PC-9 (cell line): Measurements from ENCODE around the gene RBM19. TPM values are rescaled to one million over a fixed set of nuclear protein-coding genes. Genes with fewer than 3 reads are reported as not detected.

Experiments used
- BruUV-seq: library from RNA; stranded (reverse); fragments of 400-500 nt; replicated peaks from 2 replicates; lab custom pipeline; 2021; lab: Mats Ljungman, UMichigan
- CTCF ChIA-PET: fragments of 300-600 bp; sonication (Branson Sonifier 250); formaldehyde crosslinking; loops from one replicate; lab custom pipeline; 2022; ENCODE audit warnings: antibody characterized with exemption; lab: Charles Lee
- POLR2A ChIA-PET: fragments of 300-600 bp; sonication (Branson Sonifier 250); formaldehyde crosslinking; loops from one replicate; lab custom pipeline; 2022; ENCODE audit warnings: antibody characterized with exemption; ENCODE audit not compliant: unreplicated experiment; lab: Charles Lee
- DNase-seq, 2 experiments: peaks; one replicate each; pipeline versions ENCODE4 v3.0.0 to v3.0.0-alpha.2; 2015 to 2022; ENCODE audit warnings: mixed read lengths in 1 of 2
- H2AFZ ChIP-seq: fragments of 200-600 bp; sonication (generic); 2 replicates; pipeline ENCODE4 v1.8.1; 2017; ENCODE audit warnings: antibody characterized with exemption
- H3F3A ChIP-seq: fragments of 200-600 bp; sonication (generic); 2 replicates; pipeline ENCODE4 v1.8.1; 2017; ENCODE audit warnings: antibody characterized with exemption, mild to moderate bottlenecking, low read depth; ENCODE audit not compliant: insufficient read depth
- H3K27ac ChIP-seq: fragments of 200-600 bp; sonication (generic); 2 replicates; pipeline ENCODE4 v1.6.1; 2016; ENCODE audit warnings: mixed run types
- H3K27me3 ChIP-seq: fragments of 200-600 bp; sonication (generic); 2 replicates; pipeline ENCODE4 v1.6.1; 2016; ENCODE audit warnings: low read depth, mixed run types; ENCODE audit not compliant: insufficient read depth
- H3K36me3 ChIP-seq: fragments of 200-600 bp; sonication (generic); 2 replicates; pipeline ENCODE4 v1.6.1; 2016; ENCODE audit warnings: low read depth, mixed run types
- H3K4me1 ChIP-seq: fragments of 200-600 bp; sonication (generic); replicated peaks from 2 replicates; pipeline ENCODE4 v1.6.1; 2016; ENCODE audit warnings: mixed run types; ENCODE audit not compliant: insufficient read depth
- H3K4me2 ChIP-seq: fragments of 200-600 bp; sonication (generic); 2 replicates; pipeline ENCODE4 v1.6.1; 2017; ENCODE audit warnings: mixed run types
- H3K4me3 ChIP-seq: fragments of 200-600 bp; sonication (generic); 2 replicates; pipeline ENCODE4 v1.6.1; 2016; ENCODE audit warnings: mixed run types
- H3K79me2 ChIP-seq: fragments of 200-600 bp; sonication (generic); 2 replicates; pipeline ENCODE4 v1.6.1; 2017; ENCODE audit warnings: low read depth, mixed run types
- H3K9me2 ChIP-seq: fragments of 200-600 bp; sonication (generic); 2 replicates; pipeline ENCODE4 v1.8.1; 2017; ENCODE audit warnings: mild to moderate bottlenecking; ENCODE audit not compliant: insufficient read depth
- H3K9me3 ChIP-seq: fragments of 200-600 bp; sonication (generic); 2 replicates; pipeline ENCODE4 v1.8.1; 2016; ENCODE audit warnings: low read depth; ENCODE audit not compliant: insufficient read depth
- H4K20me1 ChIP-seq: fragments of 200-600 bp; sonication (generic); 2 replicates; pipeline ENCODE4 v1.8.1; 2017; ENCODE audit not compliant: insufficient read depth
- EZH2 ChIP-seq: fragments of 200-600 bp; sonication (generic); IDR thresholded peaks from 2 replicates; pipeline ENCODE4 v1.8.0; 2017; ENCODE audit warnings: antibody characterized with exemption, low read depth
- intact Hi-C: fragments of 100-400 bp; cut with micrococcal nuclease; formaldehyde crosslinking; loops from one replicate; pipeline ENCODE4 v1.10.0; 2022; ENCODE audit not compliant: unreplicated experiment
- total RNA-seq: library from RNA; stranded (reverse); gene quantifications from 2 replicates; pipeline ENCODE4 v1.2.3, GENCODE V29; 2021
- TF ChIP-seq, protein P1 (sequence below): fragments of 200-600 bp; sonication (generic); conservative IDR thresholded peaks from 2 replicates; pipeline ENCODE4 v1.6.1; 2017; ENCODE audit warnings: mixed run types, antibody characterized with exemption, mild to moderate bottlenecking, moderate library complexity

The RBM19 gene
- total RNA-seq, 1 experiment from 2014 or later = 23.8 TPM

DNA sequence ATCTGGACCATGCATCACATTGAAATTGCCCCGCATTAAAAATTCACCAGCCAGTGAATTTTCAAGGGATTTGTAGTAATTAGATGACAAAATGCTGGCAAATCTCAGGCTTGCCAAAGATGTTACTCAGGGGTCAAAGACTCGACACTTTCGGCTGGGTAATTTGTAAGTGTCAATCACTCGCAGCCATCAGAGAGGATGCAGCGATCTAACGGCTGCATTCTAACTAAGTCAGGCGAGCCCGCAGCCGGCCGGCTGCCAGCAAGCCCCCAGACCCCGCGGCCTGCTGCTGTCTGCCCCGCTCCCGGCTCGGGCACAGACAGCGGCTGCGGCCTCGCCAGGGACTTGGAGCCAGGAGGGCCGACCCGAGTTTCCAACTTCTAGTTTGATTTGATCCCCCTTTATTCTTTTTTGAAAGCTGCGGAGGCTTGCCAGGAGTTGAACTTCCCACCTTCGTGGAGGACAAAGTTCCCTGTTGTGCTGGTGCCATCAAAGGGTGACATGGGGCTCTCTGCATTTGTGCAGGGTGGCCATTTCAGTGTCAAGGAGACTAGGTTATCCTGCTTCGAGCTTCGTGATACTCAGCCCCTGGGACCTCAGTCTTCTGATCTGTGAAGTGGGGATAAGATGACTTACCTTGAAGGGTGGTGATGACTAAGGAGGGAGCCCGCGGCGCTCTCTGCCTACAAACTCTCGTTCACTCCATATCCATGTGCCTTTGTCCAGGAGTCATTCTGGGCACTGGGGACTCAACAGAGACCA is 169.9 kb downstream of the RBM19 start:
- H3K27me3 ChIP-seq = no peaks in the 10 kb centered on the region
- no peak overlapping the region for H3K4me3 ChIP-seq
- no peak for TF ChIP-seq EZH2
- TF ChIP-seq, protein P1, sequence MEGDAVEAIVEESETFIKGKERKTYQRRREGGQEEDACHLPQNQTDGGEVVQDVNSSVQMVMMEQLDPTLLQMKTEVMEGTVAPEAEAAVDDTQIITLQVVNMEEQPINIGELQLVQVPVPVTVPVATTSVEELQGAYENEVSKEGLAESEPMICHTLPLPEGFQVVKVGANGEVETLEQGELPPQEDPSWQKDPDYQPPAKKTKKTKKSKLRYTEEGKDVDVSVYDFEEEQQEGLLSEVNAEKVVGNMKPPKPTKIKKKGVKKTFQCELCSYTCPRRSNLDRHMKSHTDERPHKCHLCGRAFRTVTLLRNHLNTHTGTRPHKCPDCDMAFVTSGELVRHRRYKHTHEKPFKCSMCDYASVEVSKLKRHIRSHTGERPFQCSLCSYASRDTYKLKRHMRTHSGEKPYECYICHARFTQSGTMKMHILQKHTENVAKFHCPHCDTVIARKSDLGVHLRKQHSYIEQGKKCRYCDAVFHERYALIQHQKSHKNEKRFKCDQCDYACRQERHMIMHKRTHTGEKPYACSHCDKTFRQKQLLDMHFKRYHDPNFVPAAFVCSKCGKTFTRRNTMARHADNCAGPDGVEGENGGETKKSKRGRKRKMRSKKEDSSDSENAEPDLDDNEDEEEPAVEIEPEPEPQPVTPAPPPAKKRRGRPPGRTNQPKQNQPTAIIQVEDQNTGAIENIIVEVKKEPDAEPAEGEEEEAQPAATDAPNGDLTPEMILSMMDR = no peak
- POLR2A ChIA-PET = no interaction called here
- H3K9me3 ChIP-seq = no peaks in the 10 kb centered on the region
- CTCF ChIA-PET = no interaction called here
- intact Hi-C loops = no loop called here
- H3K27ac ChIP-seq = no peak overlapping the region
- H3K4me2 ChIP-seq = no peak overlapping the region
- H3F3A ChIP-seq = no peaks in the 10 kb centered on the region
- no peaks in the 10 kb centered on the region for H3K9me2 ChIP-seq
- H3K4me1 ChIP-seq = no peaks in the 10 kb centered on the region
- H4K20me1 ChIP-seq = no peaks in the 10 kb centered on the region
- no peak overlapping the region for H2AFZ ChIP-seq
- no peaks in the 10 kb centered on the region for H3K36me3 ChIP-seq
- no peak for DNase-seq
- no TSS peak for BruUV-seq
- H3K79me2 ChIP-seq = no peaks in the 10 kb centered on the region

DNA sequence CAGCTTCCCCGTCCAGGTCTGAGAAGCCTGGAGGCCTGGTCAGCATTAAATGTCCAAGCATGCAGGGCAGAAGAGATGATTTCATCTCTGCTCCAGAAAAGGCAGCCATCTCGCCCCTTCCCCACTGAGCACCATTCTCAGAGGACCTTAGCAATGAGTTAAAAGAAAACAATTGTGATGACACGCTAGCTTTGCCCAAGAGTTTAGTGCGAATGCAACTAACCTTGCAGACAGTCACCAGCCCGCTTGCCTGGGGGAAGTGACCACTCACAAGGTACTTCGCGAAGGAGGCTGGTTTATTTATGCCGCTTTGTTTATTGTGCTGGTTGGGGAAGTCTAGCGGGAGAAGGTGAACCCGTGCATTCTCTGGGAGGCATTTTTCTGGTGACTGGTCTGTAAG is 170.7 kb downstream of the RBM19 start:
- Histone ChIP-seq H3K4me3 (no peak overlapping the region), H3K27ac (no peak overlapping the region), H3K9me2 (no peaks in the 10 kb centered on the region), H3K36me3 (no peaks in the 10 kb centered on the region), H3K9me3 (no peaks in the 10 kb centered on the region), H4K20me1 (no peaks in the 10 kb centered on the region), H3K27me3 (no peaks in the 10 kb centered on the region), H3K4me1 (no peaks in the 10 kb centered on the region), H3K4me2 (no peak overlapping the region), H3K79me2 (no peaks in the 10 kb centered on the region), H2AFZ (no peak overlapping the region), H3F3A (no peaks in the 10 kb centered on the region)
- CTCF ChIA-PET = no interaction called here
- intact Hi-C loops = no loop called here
- TF ChIP-seq, protein P1 = no peak
- no peak for TF ChIP-seq EZH2
- POLR2A ChIA-PET = no interaction called here
- no peak for DNase-seq
- BruUV-seq = no TSS peak

DNA sequence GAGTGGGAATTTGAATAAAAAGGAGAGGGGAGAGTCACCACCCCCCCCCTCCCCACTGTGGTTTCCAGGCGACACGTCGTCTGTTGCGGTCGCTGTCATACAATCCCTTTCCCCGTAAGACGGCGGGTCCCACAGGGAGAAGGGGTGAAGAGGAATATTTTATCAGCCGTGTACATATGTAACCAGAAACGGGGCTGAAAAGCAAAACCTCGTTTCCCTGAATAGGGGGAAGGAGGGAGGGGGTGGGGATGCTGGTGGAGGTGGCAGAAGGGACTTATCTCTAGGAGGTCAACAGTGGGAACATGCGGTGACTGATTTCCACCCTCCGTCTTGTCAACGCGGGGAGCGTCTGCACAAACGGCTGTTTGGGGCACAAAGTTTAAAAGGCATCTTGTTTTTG is 171.4 kb downstream of the RBM19 start:
- Histone ChIP-seq H3K79me2 (no peaks in the 10 kb centered on the region), H3K9me3 (no peaks in the 10 kb centered on the region), H3K4me3 (no peak overlapping the region), H3K4me2 (no peak overlapping the region), H4K20me1 (no peaks in the 10 kb centered on the region), H3K9me2 (no peaks in the 10 kb centered on the region), H3F3A (no peaks in the 10 kb centered on the region), H3K4me1 (no peaks in the 10 kb centered on the region), H2AFZ (no peak overlapping the region), H3K36me3 (no peaks in the 10 kb centered on the region), H3K27me3 (no peaks in the 10 kb centered on the region), H3K27ac (no peak overlapping the region)
- CTCF ChIA-PET = no interaction called here
- POLR2A ChIA-PET = no interaction called here
- TF ChIP-seq EZH2 = no peak
- TF ChIP-seq, protein P1 = no peak
- DNase-seq = no peak
- BruUV-seq = no TSS peak
- intact Hi-C loops = no loop called here
